ENCODE measurements around the gene TMEM86B.
A peak's percentile ranks its signal among the peaks of the same experiment; 100 is the strongest.

Gene TMEM86B, protein sequence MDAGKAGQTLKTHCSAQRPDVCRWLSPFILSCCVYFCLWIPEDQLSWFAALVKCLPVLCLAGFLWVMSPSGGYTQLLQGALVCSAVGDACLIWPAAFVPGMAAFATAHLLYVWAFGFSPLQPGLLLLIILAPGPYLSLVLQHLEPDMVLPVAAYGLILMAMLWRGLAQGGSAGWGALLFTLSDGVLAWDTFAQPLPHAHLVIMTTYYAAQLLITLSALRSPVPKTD

DNA sequence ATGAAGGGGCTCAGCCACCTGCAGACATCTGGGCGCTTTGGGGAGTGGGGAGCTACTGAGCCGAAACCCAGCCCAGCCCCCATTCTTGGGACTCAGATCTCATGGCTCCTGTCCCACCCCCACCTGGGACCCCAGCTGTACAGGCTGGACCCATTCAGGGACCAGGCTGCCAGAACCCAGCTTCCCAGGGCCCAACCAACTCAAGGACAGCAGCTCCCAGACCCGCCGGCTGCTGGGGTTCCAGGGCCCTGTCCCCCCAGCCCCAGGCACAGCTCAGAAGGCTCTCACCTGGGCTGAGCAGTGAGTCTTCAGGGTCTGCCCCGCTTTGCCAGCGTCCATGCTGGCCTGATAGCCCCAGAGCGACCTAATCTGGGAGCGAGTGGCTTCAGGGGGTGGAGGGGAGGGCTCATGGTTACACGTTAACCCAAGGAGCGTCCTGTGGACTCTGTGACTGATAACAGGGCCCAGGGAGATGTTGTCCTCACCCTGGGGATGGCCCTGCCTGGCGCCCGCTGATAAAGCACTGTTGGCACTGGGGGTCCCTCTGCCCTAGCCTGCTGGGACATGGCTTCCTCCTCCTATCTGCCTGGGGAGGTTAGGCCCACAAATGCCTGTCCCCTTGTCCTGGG lies at the start of gene TMEM86B:
TSS of gene TMEM86B (minus strand) at position 361 of the 629 bp plus-strand sequence. CDS start at position 339, 22 bp downstream.
- no peak for FAIRE-seq
- DNase-seq (ENCODE audit: low spot score), result no peak

DNA sequence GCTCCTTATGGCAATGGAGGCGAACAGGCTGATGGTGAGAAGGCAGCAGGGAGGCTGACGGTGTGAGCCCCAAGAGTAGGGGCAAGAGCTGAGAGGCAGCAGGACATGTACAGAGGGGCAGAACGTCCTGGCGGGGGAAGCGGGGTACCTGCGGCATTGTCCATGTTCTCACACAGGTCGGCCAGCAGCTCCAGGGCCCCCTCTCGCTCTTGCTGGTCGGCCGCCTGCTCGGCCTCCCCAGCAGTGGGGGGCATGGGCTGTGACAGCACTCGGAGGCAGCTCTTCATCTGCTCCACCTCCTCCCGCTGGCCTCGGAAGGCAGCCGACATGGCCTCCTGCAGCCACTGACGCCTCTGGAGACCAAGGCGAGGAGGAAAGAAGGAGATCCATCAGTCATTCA lies 48.9 kb upstream of the TMEM86B start:
- FAIRE-seq, result no peak
- no peak for DNase-seq (ENCODE audit: low spot score)

DNA sequence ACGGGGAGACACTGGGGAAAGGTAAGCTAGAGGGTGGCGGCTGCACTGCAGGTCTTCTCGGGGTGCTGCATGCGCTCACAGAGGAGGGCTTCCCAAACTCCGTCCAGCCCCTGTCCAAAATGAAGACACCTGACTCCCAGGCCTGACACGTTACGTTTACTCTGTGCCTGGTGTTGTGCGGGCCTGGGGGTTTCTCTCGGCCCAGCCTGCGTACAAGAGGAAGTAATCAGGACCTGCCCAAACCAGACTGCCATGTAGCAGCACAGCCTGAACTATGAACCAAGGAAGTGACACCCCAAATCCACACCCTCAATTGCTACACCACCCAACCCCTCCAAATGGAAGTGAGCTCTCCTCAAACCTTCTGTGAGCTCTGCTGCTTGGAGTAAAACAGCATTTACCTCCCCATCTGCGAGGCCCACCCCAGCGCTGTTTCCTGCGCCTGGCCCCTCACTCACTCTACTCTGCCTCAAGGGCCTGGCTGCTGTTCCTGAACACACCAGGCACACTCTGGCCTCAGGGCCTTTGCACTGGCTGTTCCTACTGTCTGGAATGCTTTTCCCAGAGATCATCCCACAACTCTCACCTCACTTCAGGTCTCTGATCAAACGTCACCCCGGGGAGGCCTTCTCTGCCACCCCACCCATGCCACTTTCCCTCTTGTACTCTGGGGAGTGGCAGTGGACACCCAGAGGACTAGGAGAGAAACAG lies 48.3 kb upstream of the TMEM86B start:
- no peak for FAIRE-seq
- no peak for DNase-seq (ENCODE audit: low spot score)

DNA sequence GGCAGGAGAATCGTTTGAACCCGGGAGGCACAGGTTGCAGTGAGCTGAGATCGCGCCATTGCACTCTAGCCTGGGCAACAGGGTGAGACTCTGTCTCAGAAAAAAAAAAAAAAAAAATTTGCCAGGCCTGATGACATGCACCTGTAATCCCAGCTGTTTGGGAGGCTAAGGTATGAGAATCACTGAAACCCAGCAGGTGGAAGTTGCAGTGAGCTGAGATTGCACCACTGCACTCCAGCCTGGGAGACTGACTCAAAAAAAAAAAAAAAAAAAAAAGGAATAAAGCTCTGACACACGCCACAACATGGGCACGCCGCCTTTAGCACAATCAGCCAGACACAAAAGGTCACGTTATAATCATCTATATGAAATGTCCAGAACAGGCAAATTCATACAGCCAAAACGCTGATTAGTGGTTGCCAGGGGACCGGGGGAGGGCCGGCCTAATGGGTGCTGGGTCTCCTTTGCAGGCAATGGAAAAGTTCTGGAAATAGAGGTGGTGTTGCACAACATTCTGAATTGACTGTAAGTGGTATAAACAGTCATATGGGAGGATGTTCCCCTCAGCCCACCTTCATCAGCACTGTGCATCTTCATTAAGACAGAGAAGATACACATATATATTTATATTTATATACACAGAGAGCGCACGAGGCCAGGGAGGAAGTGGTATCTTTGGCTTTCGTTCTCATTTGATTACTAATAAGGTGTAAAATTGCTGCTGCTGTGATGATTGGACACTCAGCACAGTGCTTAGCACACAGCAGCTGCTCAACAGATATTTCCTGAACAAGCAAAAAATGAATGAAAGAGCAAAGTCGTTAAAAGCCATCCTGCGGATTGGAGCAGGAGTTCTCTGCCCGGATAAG lies 47.5 kb upstream of the TMEM86B start:
- DNase-seq (ENCODE audit: low spot score), result no peak
- FAIRE-seq, result no peak

DNA sequence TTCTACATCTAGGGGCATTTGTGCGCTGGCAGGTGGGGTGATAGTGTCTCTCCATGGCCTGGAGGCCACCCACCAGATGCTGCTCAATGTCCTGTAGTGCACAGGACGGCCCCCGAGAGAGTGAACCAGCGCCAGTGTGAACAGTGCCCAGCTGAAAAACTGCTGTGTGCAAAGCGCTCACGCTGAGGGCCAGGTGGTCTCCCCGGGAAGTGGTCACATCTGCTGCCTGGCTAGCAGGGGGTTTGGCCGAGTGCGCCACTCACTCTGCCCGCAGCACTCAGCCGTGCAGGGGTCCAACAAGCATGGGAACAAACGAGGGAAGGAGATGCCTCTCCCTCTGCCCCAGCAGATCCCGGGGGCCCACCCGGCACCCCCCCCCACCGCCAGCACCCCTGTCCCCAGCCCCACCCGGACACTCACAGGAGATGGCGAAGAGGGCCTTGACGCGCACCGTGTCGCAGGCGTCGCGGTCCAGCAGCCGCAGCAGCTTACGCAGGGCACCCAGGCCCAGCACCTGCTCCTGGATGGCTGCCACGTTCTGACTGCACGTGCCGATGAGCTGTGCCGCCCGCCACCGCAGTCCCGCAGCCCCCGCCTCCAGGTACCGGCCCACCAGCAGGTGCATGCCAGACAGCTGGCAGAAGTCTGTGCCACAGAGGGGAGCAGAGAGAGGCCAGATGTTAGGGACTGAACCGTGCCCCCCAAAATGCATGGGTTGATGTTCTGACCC lies 45.6 kb upstream of the TMEM86B start:
- FAIRE-seq (no peak), DNase-seq (ENCODE audit: low spot score) (no peak)

DNA sequence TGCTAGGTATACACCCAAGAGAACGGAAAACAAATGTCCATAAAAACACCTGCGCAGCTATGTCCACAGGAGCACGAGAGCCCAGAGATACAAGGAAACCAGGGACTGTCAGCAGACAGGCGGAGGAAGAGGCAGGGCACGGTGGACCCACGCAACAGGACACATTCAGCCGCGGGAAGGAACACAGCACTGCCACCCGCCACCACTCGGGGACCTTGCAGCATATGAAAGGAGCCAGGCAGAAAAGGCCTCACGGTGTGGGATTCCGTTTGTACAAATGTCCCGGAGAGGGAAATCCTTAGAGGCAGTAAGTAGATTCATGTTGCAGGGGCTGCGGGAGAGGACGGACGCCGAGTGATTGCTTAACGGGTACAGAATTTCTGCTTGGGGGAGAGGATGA lies 43.6 kb upstream of the TMEM86B start:
- FAIRE-seq (no peak), DNase-seq (ENCODE audit: low spot score) (no peak)

DNA sequence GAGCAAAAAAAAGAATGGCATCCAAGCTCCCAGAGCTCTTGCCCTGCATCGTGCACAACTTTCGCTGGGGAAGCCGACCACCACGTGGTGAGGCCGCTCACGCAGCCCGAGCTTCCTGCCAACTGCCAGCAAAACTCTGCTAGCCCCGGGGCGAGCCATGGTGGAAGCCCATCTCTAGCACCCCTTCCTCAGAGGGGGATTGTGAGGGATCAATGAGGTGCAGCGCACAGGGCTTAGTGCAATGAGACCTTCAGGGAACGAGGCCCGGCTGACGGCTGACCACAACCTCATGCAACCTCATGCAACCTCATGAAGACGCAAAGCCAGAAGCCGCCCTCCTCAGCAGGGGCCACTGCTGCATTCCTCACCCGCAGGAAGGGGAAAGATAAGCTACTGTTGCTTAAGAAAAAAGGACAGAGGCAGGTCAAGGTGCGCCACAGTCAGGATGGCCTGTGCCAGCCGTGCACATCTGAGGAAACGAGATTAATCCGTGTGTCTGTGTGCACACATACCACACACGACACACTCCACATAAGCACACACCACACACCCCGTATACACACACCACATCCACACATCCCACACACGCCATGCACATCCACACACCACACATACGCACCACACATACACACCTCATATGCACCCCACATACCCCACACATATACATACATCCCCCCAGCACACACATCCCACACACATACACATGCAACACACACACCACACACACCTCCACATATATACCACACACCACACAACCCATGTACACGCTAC lies 41.8 kb upstream of the TMEM86B start:
- DNase-seq (ENCODE audit: low spot score) (no peak), FAIRE-seq (peak; percentile 89)

DNA sequence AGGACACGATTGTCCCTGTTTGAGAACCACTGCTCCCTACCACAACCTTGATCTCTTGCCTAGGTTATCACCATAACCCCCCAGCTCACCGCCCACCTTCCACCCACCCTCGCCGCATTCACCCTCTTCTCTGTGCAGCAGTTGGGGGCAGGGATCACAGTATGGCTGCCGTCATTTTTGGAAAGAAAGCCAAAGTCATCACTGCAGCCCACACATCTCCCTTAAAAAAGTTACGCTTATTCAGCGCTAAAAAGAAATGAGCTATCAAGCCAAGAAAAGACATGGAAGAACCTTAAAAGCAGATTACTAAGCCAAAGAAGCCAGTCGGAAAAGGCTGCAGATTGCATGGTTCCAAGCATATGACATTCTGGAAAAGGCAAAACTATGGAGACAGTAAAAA lies 40.7 kb upstream of the TMEM86B start:
- no peak for FAIRE-seq

DNA sequence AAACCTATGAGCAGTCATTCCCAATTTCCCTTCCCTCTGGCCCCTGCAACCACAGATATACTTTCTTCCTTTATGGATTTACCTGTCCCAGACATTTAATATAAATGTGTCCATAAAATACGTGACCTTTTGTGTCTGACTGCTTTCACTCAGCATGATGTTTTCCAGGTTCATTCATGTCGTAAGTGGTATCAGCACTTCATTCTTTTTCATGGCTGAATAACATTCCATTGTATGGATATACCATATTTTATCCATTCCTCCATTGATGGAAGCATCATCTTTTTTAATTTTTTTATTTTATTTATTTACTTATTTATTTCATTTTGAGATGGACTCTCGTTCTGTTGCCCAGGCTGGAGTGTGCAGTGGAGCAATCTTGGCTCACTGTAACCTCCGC lies 38.3 kb upstream of the TMEM86B start:
- FAIRE-seq (no peak), DNase-seq (ENCODE audit: low spot score) (no peak)

More for the DNA sequence above, 40.7 kb upstream of the TMEM86B start:
- no peak for DNase-seq (ENCODE audit: low spot score)

DNA sequence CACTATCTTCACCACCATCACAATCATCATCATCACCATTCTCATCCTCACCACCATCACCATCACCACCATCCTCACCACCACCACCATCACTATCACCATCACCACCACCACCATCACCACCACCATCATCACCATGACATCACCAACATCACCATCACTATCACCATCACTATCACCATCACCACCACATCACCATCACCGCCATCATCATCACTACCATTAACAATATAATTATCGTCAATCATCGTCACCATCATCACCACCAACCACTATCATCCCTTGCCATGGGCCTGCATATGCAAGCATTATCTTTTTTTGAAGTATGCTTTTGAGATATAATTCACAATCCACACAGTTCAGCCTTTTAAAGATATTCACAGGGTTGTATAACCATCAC lies 37.8 kb upstream of the TMEM86B start:
- FAIRE-seq (peak; percentile 100), DNase-seq (ENCODE audit: low spot score) (no peak)

DNA sequence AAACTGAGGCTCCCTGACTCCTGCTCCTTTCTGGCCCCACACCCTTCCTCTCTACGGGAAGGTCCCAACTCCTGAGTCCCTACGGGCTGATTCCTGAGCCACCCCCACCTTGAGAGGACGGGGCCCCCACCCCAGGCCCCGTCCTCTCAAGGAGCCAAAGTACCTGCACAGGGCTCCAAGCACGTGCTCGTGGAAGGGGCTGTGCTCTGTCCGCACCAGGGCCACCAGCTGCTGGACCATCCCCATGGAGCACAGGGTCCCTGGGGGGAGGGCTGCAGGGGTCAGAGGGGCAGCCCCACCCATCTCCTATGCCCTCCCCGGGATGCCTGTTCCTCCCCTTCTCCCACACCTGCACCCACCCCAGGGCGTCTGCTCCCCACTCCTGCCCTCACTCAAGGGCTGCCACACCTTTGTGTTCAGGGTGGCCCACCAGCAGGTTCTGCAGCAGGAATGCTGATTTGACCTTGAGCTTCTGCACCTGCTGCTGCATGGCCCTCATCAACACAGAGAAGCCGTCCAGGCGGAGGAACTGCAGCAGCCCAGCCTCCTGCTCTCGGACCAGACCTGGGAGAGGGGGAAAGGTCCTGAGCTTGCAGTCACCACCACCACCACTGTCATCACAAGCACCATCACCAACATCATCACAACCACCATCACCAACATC lies 37.3 kb upstream of the TMEM86B start:
- FAIRE-seq, result no peak
- no peak for DNase-seq (ENCODE audit: low spot score)

DNA sequence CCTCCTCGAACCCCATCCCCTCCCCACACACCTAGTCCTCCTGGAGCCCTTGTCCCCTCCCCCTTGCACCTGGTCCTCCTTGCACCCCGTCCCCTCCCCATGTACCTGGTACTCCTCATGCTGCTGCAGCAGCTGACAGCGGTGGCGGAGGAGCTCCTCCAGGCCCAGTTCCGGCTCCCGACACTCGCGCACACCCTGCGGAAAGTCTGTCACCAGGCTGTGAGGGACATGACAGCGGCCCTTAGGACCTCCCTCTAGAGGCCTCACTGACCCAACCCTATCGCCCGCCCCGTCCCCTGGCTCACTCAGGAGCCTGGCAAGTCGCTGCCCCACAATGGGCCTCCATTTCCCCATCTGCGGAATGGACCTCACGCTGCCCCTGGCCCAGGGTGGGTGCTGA lies 36.6 kb upstream of the TMEM86B start:
- FAIRE-seq, result no peak
- no peak for DNase-seq (ENCODE audit: low spot score)

DNA sequence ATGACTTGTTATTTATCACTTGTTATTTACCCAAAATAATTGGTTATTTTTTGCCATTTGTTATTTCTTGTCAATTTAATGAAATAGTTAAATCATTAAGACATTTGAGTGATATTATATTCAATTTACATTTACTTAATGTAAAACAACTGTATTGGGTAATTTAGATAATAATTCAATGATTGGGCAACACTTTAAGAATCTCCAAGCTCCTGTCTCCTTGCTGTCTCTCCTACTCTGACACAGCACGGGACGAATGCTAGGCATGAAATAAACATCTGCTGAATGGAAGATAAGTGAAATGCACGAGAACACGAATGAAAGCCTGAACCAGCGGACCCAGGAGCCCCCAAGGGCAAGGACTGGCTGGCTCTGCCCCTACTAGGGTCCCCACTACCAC lies 36.0 kb upstream of the TMEM86B start:
- FAIRE-seq (no peak), DNase-seq (ENCODE audit: low spot score) (no peak)

DNA sequence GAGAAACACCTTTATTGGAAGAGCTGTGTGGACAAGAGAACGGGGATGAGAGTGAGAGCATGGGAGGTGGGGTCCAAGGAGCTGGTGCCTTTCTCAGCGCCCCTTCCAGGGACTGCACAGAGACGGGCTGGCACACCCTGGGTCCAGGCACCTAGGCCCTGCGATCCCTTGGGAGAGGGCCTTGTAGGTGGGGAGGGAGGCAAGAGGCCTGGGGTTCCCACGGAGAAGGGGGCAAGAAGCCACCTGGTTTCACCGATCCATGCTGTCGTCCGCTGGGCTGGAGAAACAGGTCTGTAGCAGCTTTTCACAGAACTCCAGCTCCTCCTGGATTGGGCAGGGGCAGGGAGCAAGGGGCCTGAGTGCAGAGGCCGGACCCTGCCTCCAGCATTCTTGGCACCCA lies 33.8 kb upstream of the TMEM86B start:
- FAIRE-seq (no peak), DNase-seq (ENCODE audit: low spot score) (no peak)

DNA sequence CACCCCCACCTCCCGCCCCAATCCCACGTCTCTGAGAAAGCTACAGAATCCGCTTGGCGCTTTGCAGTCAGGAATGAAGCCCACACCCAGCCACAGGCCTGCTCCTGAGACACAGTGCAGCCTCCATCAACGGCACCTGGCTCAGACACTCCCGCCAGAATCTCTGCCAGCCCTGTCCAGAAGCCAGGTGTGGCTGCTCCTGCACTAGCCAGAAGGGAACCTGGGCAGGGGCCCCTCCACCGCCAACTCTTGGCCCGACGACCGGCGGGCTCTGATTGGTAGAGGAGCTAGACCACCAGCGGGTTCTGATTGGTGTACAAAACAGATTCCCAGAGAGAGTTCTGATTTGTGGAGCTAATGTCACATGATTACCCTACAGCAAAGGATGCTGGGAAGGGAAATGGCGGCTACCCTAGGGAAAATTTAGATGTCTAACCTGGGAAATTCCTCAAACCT lies 33.1 kb upstream of the TMEM86B start:
- DNase-seq (ENCODE audit: low spot score), result no peak
- FAIRE-seq, result no peak

DNA sequence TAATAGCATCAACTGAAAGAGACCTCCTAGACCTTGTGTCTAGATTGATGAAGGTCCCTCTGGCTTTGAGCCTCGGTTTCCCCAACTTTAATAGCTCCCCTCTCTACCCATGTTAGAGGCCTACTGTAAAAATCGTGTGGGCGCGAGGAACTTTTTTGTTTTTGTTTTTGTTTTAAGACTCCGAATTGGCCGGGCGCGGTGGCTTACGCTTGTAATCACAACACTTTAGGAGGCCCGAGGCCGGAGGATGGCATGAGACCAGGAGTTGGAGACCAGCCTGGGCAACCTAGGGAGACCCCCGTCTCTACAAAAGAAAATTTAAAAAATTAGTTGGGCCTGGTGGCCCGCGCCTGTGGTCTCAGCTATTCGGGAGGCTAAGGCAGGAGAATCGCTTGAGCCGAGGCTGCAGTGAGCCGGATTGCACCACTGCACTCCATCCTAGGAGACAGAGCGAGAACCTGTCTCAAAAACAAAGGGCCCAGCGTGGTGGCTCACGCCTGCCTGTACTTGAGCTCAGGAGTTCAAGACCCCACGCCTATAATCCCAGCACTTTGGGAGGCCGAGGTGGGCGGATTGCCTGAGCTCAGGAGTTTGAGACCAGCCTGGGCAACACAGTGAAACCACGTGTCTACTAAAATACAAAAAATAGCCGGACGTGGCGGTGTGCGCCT lies 31.1 kb upstream of the TMEM86B start:
- no peak for DNase-seq (ENCODE audit: low spot score)

DNA sequence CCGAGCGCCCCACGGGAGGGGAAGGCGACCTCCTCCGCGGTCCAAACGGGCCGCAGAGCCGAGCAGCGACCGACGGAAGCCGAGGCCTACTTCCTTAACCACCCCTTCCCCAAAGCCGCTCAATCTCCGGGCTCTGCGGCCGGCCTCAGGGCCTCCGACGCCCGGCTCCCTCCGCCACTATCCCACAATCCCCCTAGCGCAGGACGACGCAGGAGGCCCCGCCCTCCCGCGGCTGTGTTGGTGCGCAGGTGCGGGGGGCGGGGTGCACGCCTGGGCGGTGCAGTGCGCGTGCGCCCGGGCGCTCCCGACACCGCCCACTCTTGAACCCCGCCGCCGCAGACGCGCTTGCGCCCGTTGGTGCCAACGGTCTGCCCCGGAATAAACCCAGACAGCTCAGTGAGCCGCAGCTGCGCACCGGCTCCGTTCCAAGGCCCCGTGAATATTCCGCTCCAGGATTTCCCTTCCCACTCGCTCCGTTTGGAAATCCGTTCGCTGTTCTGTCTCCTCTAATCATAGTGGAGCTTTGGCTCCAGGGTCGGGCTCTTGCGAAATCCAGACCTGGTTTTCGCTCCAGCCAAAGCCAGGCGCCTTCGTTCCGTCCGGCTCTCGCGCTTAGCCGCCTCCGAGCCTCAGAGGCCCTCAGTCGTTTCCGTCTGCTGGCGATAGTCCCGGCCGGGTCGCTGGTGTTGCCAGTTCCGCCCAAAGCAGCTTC lies 30.4 kb upstream of the TMEM86B start, which contains the start of gene PPP6R1:
TSS of gene PPP6R1 (minus strand) at position 190 of the 712 bp plus-strand sequence. CDS start 11,914 bp downstream, outside the sequence.
- DNase-seq (ENCODE audit: low spot score) (peak; percentile 99), FAIRE-seq (peak; percentile 91)

More for the DNA sequence above, 31.1 kb upstream of the TMEM86B start:
- no peak for FAIRE-seq

DNA sequence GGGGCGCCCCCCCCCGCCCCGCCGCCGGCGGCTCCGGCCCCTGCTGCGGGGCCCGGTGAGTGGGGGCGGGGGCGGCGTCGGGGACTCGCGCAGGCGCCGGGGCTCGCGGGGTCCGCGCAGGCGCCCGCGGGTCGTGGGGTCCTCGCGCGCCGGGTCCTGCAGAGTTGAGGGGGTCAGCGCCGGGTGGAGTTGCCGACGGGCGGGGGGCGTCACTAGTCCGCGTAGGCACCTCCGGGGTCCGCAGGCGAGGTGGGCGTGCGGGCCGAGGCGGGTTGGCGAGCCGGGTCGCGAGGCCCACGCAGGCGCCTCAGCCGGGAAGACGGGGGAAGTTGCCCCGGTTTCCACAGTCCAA lies 29.9 kb upstream of the TMEM86B start:
- DNase-seq (ENCODE audit: low spot score), result peak; percentile 23
- no peak for FAIRE-seq

All from urothelium cell line (cell line).